ENCODE data around the gene CARHSP1.

GRCh38 chr16:8887431-8887765 lies 18.6 kb upstream of the CARHSP1 start:
- TF ChIP-seq POLR2A (IDR thresholded peaks at IDR 0.05; ENCODE audit: low read length): no peak
- no peak for TF ChIP-seq GATA1 (IDR thresholded peaks at IDR 0.05; ENCODE audit: low read depth, low read length)
